HG03558 (cell line): ENCODE data around the gene GRAMD1B.

Experiments used
- ATAC-seq: cut with Tn5 transposase; IDR thresholded peaks from one replicate; pipeline ENCODE4 v1.9.1; 2021; ENCODE audit warnings: moderate number of reproducible peaks; ENCODE audit not compliant: unreplicated experiment; ENCODE audit errors: extremely low read depth

The GRAMD1B gene

GRCh38 chr11:123429913-123430720 is at the start of gene GRAMD1B:
TSS of gene GRAMD1B (plus strand) at chr11:123430269. CDS start at chr11:123430793, 524 bp downstream.
- no peak for ATAC-seq

GRCh38 chr11:123381149-123381548 is 48.9 kb upstream of the GRAMD1B start:
- no peak for ATAC-seq

GRCh38 chr11:123381817-123382554 is 48.1 kb upstream of the GRAMD1B start:
- peak; percentile 55 for ATAC-seq

- ATAC-seq = no peak
These were observed 47.5 kb upstream of the GRAMD1B start for GRCh38 chr11:123382555-123383074.

GRCh38 chr11:123384116-123384515 is 46.0 kb upstream of the GRAMD1B start:
- no peak for ATAC-seq

GRCh38 chr11:123386796-123387510 is 43.1 kb upstream of the GRAMD1B start:
- ATAC-seq = no peak

- ATAC-seq = no peak
These were observed 41.4 kb upstream of the GRAMD1B start for GRCh38 chr11:123388640-123389039.

GRCh38 chr11:123390146-123390545 is 39.9 kb upstream of the GRAMD1B start:
- no peak for ATAC-seq

- ATAC-seq = no peak
These were observed 38.3 kb upstream of the GRAMD1B start for GRCh38 chr11:123391646-123392348.

GRCh38 chr11:123392431-123392830 is 37.6 kb upstream of the GRAMD1B start:
- no peak for ATAC-seq

- ATAC-seq = no peak
These were observed 37.2 kb upstream of the GRAMD1B start for GRCh38 chr11:123392844-123393243.

- no peak for ATAC-seq
These were observed 36.6 kb upstream of the GRAMD1B start for GRCh38 chr11:123393312-123393927.

- no peak for ATAC-seq
These were observed 25.4 kb upstream of the GRAMD1B start for GRCh38 chr11:123404676-123405075.

- ATAC-seq = no peak
These were observed 24.9 kb upstream of the GRAMD1B start for GRCh38 chr11:123405123-123405592.

- no peak for ATAC-seq
These were observed 23.5 kb upstream of the GRAMD1B start for GRCh38 chr11:123406441-123407129.

GRCh38 chr11:123407130-123407995 is 22.7 kb upstream of the GRAMD1B start:
- ATAC-seq = peak; percentile 36

- no peak for ATAC-seq
These were observed 22.0 kb upstream of the GRAMD1B start for GRCh38 chr11:123407996-123408597.
